HG02588 (cell line): ENCODE results near the gene NEU4.
"Not testable (repeated sequence)": the region's sequence is repeated elsewhere in the genome, so short reads cannot be mapped to it uniquely, and the experiment has no call there.

Source experiments
- ATAC-seq: cut with Tn5 transposase; IDR thresholded peaks from one replicate; pipeline ENCODE4 v1.9.1; 2021; ENCODE audit warnings: mild to moderate bottlenecking, moderate library complexity; ENCODE audit not compliant: unreplicated experiment

The NEU4 gene

GRCh38 chr2:241823531-241824437 lies 14.8 kb downstream of the NEU4 start:
- not testable (repeated sequence) for ATAC-seq

- no peak for ATAC-seq
These were observed 18.4 kb downstream of the NEU4 start for GRCh38 chr2:241827394-241827793.

DNA sequence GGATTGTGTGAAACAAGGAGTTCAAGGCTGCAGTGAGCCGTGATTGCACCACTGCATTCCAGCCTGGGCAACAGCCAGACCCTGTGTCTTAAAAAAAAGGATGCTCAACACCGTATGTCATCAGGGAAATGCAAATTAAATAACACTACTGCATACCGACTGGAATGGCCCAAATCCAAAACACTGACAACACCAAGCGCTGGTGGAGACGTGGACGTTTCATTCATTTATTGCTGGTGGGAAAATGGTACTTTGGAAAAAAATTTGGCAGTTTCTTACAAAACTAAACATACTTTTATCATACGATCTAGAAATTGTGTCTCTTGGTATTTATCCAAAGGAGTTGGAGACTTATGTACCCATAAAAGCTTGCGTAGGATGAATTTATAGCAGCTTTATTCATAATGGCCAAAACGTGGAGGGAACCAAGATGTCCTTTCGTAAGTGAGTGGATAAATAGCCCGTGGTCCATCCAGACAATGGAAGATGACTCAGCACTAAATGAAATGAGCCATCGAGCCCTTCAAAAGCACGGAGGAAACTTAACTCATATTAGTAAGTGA lies 24.2 kb downstream of the NEU4 start:
- ATAC-seq, result no peak

GRCh38 chr2:241833756-241834526 lies 24.9 kb downstream of the NEU4 start:
- not testable (repeated sequence) for ATAC-seq

GRCh38 chr2:241834527-241835210 lies 25.7 kb downstream of the NEU4 start:
- no peak for ATAC-seq

DNA sequence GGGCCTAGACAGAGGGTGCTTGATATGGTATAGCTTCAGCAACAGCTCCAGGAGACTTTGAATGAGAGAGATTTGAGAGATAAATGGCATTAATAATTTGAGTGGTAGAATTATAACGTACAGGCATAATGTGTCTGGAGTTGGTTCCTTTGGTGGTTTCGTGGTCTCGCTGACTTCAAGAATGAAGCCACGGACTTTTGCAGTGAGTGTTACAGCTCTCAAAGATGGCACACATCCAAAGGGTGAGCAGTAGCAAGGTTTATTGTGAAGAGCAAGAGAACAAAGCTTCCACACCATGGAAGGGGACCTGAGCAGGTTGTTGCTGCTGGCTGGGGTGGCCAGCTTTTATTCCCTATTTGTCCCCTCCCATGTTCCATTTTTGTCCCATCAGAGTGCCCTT lies 26.6 kb downstream of the NEU4 start:
- ATAC-seq, result no peak

- no peak for ATAC-seq
These were observed 27.3 kb downstream of the NEU4 start for GRCh38 chr2:241836292-241836691.

- no peak for ATAC-seq
These were observed 28.4 kb downstream of the NEU4 start for GRCh38 chr2:241837197-241837965.

DNA sequence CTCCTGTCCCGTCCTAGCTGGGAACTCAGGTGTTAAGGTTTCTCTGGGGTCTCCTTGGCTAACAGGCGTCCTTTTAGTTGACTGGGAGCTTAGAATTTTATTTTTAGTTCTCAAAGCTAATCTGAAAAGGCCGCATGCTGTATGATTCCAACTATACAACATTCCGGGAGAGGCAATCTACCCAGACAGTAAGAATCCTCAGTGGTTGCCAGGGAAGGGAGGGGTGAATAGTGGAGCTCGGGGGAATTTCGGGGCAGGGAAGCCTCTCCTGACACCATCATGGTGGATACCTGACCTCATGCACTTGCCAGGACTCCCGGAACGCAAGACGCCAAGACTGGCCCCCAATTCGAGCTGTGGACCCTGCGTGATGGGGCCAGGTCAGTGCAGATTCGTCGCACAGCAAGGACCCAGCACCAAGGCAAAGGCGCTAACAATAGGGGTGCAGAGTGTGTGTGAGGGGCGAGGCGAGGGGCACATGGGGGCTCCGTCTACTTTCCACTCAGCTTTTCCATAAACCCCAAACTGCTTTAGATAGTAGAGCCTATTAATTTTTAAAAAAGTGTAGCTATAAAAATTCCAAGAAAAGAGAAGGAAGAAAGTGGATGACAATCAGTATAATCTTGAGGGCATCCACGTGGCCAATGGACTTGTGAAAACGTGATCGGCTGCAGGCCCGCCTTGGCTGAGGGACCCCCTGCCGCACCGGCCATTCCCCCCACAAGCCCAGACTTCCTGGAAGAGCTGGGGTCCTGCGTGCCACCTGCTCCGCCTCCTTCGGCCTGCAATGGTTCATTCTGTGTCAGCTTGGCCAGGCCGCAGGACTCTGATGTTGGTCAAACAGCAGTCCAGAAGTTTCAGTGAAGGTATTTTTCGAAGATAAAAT lies 32.4 kb downstream of the NEU4 start:
- ATAC-seq, result no peak

GRCh38 chr2:241842067-241842415 lies 33.0 kb downstream of the NEU4 start:
- ATAC-seq, result no peak

DNA sequence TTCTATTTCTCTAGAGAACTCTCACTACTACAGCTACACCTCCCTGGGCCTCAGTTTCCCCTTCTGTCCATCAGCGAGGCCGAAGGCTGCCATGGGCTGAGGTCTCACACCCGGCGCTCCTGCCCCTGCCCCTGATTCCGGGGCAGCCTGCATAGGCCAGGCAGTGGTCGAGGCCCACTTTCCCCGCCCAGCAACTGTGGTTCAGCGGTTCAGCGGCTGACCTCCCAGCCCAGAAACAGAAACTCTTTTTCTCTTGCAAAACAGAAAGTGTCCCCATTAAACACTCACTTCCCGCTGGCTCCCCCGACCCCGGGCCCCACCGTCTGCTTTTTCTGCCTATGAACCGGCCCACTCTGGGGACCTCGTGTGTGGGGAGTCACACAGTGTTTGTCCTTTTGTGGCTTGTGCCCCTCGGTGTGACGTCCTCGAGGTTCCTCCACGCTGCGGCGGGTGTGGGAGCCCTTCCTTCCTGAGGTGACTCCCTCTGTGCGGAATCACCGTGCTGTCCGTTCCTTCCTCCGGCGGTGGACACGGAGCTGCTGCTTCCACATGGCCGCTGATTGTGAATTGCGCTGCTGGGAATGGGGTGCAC lies 33.7 kb downstream of the NEU4 start:
- ATAC-seq, result no peak

GRCh38 chr2:241843321-241844065 lies 34.5 kb downstream of the NEU4 start:
- ATAC-seq, result peak; percentile 8

DNA sequence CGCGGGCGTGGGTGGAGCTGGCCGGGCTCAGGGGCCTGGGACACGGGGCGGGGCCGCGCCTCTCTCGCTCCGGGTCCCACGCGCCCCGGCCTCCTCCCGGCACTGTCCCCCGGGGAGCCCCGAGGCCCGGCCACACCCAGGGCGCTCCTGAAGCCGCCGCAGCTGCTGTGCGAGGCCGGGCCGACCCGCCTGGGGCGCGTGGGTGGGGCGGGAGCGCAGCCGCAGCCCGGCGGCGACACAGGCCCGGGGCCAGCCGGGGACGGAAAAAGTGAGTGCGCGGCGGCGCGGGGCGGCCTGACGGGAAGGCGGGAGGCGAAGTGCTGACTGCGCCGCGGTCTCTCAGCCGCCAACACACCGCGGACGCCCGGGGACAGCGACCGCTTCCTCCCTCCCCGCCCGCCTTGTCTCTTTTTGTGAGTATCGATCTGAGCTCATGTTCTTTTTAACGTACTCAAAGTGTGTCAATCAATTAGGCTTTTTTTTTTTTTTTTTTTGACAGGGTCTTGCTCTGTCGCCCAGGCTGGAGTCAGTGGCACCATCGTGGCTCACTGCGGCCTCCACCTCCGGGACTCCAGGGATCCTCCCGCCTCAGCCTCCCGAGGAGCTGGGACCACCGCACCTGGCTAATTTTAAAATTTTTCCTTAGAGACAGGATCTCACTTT lies 35.2 kb downstream of the NEU4 start:
- ATAC-seq, result peak; percentile 56

- ATAC-seq, result no peak
These were observed 36.0 kb downstream of the NEU4 start for GRCh38 chr2:241844831-241845578.

GRCh38 chr2:241846406-241846805 lies 37.4 kb downstream of the NEU4 start:
- no peak for ATAC-seq

GRCh38 chr2:241848761-241849615 lies 40.0 kb downstream of the NEU4 start:
- ATAC-seq, result no peak
